Measurements from ENCODE around the gene TET1.
A peak's percentile ranks its signal among the peaks of the same experiment; 100 is the strongest.
"Not testable (repeated sequence)": the region's sequence is repeated elsewhere in the genome, so short reads cannot be mapped to it uniquely, and the experiment has no call there.

The TET1 gene

GRCh38 chr10:68633281-68633680 lies 73.1 kb downstream of the TET1 start:
- H3K4me3 ChIP-seq (replicated peaks; ENCODE audit: low read depth, low read length): no peak overlapping the region
- TF ChIP-seq, protein P1, sequence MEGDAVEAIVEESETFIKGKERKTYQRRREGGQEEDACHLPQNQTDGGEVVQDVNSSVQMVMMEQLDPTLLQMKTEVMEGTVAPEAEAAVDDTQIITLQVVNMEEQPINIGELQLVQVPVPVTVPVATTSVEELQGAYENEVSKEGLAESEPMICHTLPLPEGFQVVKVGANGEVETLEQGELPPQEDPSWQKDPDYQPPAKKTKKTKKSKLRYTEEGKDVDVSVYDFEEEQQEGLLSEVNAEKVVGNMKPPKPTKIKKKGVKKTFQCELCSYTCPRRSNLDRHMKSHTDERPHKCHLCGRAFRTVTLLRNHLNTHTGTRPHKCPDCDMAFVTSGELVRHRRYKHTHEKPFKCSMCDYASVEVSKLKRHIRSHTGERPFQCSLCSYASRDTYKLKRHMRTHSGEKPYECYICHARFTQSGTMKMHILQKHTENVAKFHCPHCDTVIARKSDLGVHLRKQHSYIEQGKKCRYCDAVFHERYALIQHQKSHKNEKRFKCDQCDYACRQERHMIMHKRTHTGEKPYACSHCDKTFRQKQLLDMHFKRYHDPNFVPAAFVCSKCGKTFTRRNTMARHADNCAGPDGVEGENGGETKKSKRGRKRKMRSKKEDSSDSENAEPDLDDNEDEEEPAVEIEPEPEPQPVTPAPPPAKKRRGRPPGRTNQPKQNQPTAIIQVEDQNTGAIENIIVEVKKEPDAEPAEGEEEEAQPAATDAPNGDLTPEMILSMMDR (IDR thresholded peaks at IDR 0.05; ENCODE audit: low read depth, low read length, missing control alignments): no peak
- DNase-seq (ENCODE audit: extremely low read depth, low read depth): no peak

DNA sequence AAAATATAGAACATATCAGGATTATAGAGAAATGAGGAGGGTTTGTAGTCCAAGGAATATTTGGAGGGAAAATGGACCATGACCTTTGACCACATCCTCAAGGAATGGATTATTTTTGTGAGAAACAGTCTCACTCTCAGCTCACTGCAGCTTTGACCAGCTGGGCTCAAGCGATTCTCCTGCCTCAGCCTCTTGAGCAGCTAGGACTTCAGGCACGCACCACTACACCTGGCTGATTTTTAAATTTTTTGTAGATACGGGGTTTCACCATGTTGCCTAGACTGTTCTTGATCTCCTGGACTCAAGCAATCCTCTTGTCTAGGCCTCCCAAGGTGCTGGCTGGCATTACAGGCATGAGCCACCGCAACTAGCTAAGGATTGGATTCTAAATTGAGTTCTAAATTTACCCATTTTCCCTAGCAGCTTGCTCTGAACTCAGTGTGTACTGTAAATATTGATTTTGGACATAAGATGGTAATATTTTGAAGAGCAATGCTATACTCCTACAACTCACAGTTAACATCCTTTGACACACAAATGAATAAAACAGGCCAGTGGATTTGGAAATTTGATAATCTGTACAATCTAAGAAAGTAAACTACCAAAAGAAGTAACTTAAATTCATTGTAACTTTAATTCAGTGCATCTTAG lies 73.8 kb downstream of the TET1 start:
- DNase-seq (ENCODE audit: extremely low read depth, low read depth): no peak
- H3K4me3 ChIP-seq (replicated peaks; ENCODE audit: low read depth, low read length): no peak overlapping the region
- TF ChIP-seq, protein P1 (IDR thresholded peaks at IDR 0.05; ENCODE audit: low read depth, low read length, missing control alignments): no peak

DNA sequence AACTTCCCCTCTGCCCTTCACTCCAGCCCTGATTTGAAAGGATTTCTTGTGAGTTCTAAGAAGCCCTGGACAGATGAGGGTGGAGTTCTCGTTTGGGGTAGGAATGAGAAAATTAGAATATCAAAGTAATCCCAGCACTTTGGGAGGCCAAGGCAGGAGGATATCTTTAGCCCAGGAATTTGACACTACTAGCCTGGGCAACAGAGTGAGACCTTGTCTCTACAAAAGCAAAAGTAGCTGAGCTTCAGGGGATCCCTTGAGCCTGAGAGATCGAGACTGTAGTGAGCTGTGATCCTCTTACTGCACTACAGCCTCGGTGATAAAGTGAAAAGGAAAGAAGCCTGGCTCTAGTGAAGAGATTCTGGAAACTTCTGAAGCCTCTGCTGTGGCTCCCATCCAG lies 76.2 kb downstream of the TET1 start:
- no peak overlapping the region for H3K4me3 ChIP-seq (replicated peaks; ENCODE audit: low read depth, low read length)
- DNase-seq (ENCODE audit: extremely low read depth, low read depth): no peak
- TF ChIP-seq, protein P1 (IDR thresholded peaks at IDR 0.05; ENCODE audit: low read depth, low read length, missing control alignments): no peak

DNA sequence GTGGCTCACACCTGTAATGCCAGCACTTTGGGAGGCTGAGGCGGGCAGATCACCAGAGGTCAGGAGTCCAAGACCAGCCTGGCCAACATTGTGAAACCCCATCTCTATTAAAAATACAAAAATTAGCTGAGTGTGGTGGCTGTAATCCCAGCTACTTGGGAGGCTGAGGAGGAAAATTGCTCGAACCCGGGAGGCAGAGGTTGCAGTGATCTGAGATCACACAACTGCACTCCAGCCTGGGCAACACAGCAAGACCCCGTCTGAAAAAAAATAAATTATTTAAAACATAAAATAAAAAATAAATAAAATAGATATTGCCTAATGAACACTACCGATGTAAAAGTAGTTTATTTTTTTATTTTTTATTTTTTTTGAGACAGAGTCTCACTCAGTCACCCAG lies 83.4 kb downstream of the TET1 start:
- not testable (repeated sequence) for DNase-seq (ENCODE audit: extremely low read depth, low read depth); H3K4me3 ChIP-seq (replicated peaks; ENCODE audit: low read depth, low read length)

DNA sequence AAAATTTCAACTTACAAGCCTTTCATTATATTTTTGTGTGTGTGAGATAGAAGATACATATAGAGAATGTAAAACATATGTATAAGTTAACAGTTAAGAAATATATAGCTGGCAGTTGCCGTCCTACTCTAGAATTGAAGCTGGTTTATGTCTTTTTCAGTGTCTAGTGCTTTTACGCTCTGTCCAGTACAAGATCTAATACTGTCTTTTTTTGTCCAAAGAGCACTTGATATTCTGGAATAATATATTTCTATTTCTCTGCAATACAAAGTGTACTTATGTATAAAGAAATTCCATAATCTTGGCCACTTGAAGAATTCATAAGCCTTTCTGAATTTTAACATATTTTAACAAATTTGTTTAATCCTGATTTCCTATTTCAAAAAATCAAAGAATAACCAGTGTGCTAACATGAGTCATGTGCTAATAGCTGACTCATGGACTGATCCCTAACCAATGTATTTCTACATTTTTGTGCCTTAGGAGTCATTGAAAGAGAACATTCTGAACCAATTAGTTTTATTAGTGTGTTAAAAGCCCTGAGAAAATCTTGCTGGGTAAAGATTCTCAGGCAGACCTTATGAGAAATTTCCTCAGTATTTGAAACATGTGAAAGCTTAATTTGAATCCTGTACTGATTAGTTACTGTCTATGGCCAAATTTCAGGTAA lies 87.7 kb downstream of the TET1 start:
- H3K4me3 ChIP-seq (replicated peaks; ENCODE audit: low read depth, low read length): no peak overlapping the region
- TF ChIP-seq, protein P1 (IDR thresholded peaks at IDR 0.05; ENCODE audit: low read depth, low read length, missing control alignments): no peak
- DNase-seq (ENCODE audit: extremely low read depth, low read depth): peak; percentile 61

DNA sequence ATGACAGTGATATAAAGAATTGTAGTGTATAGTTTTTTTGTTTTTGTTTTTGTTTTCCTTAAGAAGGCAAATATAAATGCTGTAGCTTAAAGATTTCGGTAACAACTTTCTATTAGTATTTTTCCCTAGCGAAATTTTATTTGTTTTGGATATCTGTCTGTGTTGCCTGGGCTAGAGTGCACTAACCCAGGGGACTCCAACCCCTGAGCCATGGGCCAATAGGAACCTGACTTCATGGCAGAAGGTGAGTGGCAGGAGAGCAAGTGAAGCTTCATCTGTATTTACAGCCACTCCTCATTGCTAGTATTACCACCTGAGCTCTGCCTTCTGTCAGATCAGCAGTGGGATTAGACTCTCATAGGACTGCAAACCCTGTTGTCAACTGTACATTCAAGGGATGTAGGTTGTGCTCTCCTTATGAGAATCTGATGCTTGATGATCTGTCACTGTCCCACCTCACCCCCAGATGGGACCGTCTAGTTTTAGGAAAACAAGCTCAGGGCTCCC lies 95.5 kb downstream of the TET1 start:
- TF ChIP-seq, protein P1 (IDR thresholded peaks at IDR 0.05; ENCODE audit: low read depth, low read length, missing control alignments): no peak
- DNase-seq (ENCODE audit: extremely low read depth, low read depth): no peak
- no peak overlapping the region for H3K4me3 ChIP-seq (replicated peaks; ENCODE audit: low read depth, low read length)

GRCh38 chr10:68665841-68666240 lies 105.7 kb downstream of the TET1 start:
- TF ChIP-seq, protein P1 (IDR thresholded peaks at IDR 0.05; ENCODE audit: low read depth, low read length, missing control alignments): no peak
- no peak overlapping the region for H3K4me3 ChIP-seq (replicated peaks; ENCODE audit: low read depth, low read length)
- DNase-seq (ENCODE audit: extremely low read depth, low read depth): no peak
